ENCODE data around the gene CNIH2. TPM values are rescaled to one million over a fixed set of nuclear protein-coding genes. Genes with fewer than 3 reads are reported as not detected.

Gene CNIH2
- total RNA-seq, 3 donors from 2014 or later = 0.48 TPM; not detected in 2

DNA sequence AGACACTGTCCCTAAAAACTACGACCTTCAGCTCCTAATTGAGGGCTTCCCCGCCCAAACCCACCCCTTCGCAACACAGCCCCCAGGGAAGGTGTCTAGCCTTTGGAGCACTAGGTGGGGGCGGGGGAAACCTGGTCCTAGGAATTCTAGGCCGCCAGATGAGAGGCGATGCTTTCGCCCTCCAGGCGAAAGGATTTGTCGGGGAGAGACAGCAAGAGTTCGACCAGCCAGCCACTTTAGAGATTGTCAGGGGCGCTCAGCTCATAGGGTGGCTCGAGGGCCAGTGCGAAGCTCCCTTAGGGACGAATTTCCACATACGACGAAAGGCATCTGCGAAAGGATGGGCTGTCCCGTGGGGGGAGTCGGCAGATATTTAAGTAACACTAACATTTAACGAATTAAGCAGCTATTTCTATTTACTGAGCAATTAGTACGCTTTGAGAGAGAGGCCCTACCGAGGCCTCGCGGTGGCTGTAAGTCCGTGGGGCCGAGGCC is 33.5 kb downstream of the CNIH2 start:
- intact Hi-C loops (cut with DNase I; ENCODE audit: low total_unique reads) = no loop called here
- TF ChIP-seq POLR2A (IDR thresholded peaks at IDR 0.05) (no peak), POLR2AphosphoS5 (IDR thresholded peaks at IDR 0.05) (no peak)
- TF ChIP-seq, protein P1, sequence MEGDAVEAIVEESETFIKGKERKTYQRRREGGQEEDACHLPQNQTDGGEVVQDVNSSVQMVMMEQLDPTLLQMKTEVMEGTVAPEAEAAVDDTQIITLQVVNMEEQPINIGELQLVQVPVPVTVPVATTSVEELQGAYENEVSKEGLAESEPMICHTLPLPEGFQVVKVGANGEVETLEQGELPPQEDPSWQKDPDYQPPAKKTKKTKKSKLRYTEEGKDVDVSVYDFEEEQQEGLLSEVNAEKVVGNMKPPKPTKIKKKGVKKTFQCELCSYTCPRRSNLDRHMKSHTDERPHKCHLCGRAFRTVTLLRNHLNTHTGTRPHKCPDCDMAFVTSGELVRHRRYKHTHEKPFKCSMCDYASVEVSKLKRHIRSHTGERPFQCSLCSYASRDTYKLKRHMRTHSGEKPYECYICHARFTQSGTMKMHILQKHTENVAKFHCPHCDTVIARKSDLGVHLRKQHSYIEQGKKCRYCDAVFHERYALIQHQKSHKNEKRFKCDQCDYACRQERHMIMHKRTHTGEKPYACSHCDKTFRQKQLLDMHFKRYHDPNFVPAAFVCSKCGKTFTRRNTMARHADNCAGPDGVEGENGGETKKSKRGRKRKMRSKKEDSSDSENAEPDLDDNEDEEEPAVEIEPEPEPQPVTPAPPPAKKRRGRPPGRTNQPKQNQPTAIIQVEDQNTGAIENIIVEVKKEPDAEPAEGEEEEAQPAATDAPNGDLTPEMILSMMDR (IDR thresholded peaks at IDR 0.05) = no peak

DNA sequence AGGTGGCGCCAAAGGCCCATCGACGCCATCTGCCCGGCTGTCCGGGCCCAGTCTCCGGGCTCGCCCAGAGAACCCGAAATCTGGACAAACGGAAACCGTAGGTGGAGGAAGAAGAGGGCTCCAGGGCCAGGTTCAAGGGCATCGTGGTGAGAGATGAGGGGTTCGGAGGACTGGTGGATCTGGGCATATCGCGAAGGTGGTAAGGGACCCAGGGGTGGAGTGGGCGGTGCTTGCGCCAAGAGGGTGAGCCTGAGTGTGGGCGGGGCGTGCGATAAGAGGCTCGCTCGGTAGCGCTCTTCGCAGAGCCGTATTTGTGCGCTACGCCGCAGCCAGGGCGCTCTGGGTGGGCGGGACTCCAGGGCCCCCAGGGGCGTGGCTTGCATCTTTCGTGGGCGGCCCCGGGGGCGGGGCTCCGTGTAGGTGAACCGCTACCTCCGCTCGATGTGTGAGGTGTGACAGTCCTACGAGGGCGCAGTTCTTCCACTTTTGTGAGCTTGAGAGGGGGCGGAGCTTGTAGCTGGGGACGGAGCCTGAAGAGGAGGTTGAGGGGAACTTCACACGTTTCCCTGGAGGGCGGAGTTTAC is 34.1 kb downstream of the CNIH2 start:
- H3K9me3 ChIP-seq = no peaks in the 10 kb centered on the region
- H3K27me3 ChIP-seq = peaks cover 3% of the 10 kb centered on the region in 2 donors
- intact Hi-C loops (cut with DNase I; ENCODE audit: low total_unique reads) = no loop called here
- peaks cover 0 to 6% of the 10 kb centered on the region in 2 donors for H3K4me1 ChIP-seq
- peak overlapping the region; percentile 53 to 77 (median 64) for H3K4me3 ChIP-seq
- peak overlapping the region; percentile 83 to 95 for H3K27ac ChIP-seq
- TF ChIP-seq, protein P1 (IDR thresholded peaks at IDR 0.05) = peak; percentile 44 to 92 (median 91)
- TF ChIP-seq POLR2A (IDR thresholded peaks at IDR 0.05) = no peak
- TF ChIP-seq POLR2AphosphoS5 (IDR thresholded peaks at IDR 0.05) = peak; percentile 12 to 43 (median 32)
- peak; percentile 77 to 92 for DNase-seq (ENCODE audit: low spot score in 2 of 2)
- no peaks in the 10 kb centered on the region for H3K36me3 ChIP-seq

More for the DNA sequence above, 33.5 kb downstream of the CNIH2 start:
- no peak for DNase-seq (ENCODE audit: low spot score in 2 of 2)
- Histone ChIP-seq H3K27ac (peak overlapping the region; percentile 83 to 95), H3K36me3 (no peaks in the 10 kb centered on the region), H3K9me3 (no peaks in the 10 kb centered on the region), H3K4me1 (peaks cover 0 to 6% of the 10 kb centered on the region in 2 donors), H3K4me3 (peak overlapping the region; percentile 53 to 77 (median 64)), H3K27me3 (peaks cover under 1 to 3% of the 10 kb centered on the region in 2 donors)

DNA sequence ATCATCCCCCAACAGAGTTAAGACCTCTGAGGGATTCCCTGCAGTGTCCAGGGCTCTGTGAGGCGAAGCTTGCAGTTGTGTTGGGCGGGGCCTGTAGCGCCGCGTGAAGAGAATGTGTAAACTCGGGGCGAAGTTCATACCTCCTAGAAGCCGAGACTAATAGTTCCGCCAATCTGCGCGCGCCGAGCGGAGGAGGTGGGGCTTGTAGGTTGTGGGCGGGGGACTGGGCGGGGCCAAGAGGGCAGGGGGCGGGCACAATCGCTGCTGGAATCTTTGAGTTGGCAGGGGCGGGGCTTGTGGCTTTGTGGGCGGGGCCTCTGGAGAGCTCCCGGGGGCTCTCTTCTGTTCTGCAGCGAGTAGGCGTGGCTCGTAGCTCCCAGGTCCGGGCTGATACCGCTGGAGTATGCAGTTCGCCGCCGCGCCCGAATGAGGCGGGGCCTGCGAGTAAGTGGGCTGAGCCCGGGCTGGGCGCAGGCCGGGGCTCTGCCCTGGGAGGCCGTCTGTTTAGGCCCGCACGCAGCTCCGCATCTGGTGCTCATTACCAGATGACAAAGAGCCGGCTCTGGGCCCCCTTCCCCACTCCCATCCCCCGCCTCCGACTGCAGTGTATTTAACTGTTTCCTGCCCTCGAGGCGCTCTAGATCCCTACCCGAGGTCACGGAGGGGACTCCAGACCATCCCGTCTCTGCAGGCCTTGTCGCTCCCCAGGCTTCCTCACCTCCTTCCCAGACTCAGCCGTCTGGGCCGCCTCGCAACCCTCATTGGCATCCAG is 34.8 kb downstream of the CNIH2 start:
- peak overlapping the region; percentile 83 to 95 for H3K27ac ChIP-seq
- H3K9me3 ChIP-seq = no peaks in the 10 kb centered on the region
- DNase-seq (ENCODE audit: low spot score in 2 of 2) = peak; percentile 94 to 97
- H3K4me3 ChIP-seq = peak overlapping the region; percentile 53 to 77 (median 64)
- peaks cover 3 to 10% of the 10 kb centered on the region in 2 donors for H3K4me1 ChIP-seq
- no peaks in the 10 kb centered on the region for H3K36me3 ChIP-seq
- H3K27me3 ChIP-seq = peaks cover 3% of the 10 kb centered on the region in 2 donors
- TF ChIP-seq, protein P1 (IDR thresholded peaks at IDR 0.05) = no peak
- TF ChIP-seq POLR2AphosphoS5 (IDR thresholded peaks at IDR 0.05) (peak in 1 of 3 donors; percentile 43), POLR2A (IDR thresholded peaks at IDR 0.05) (no peak)
- intact Hi-C loops (cut with DNase I; ENCODE audit: low total_unique reads) = no loop called here

DNA sequence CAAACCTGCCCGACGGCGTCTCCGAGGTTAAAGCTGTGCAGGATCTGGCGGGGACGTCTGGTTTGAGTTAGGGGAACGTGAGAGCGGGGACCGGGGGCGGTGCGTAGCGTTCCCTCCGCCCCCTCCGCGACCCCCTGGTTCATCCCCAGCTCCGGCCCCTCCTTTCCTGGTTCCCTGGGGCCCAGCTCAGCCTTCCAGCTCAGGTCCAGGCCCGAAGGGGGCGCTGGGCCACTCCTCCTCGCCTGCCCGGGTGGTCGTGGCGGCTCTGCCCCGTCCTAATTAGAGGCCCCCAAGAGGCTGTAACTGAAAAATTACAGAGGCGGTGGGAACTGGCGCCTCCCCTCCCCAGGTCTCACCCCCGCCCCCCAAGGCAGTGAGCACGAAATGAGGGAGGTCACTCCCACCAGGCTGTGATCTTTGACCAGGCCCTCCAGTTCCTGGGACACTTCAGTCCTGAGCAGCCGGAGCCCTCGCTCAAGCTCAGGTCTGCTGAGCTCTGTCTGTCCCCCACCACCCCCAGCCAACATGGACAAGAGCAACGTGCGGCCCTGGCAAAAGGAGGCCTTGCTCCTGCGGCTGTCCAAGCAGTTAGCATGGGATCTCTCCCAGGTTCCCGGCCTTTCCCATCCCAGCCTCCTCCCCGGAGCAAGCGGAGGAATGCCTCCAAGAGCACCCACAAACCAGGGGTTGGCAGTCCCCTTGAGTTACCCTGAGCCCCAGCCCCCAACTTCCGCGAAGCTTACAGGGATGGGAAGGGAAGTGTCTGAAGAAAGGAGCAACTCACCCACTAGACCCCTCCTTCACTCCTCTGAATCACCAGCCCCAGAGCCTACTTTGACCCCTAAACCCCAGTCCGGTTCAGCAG is 35.6 kb downstream of the CNIH2 start:
- no peaks in the 10 kb centered on the region for H3K9me3 ChIP-seq
- H3K36me3 ChIP-seq = no peaks in the 10 kb centered on the region
- peaks cover 10 to 13% of the 10 kb centered on the region in 2 donors for H3K4me1 ChIP-seq
- H3K27me3 ChIP-seq = peaks cover 3% of the 10 kb centered on the region in 2 donors
- H3K27ac ChIP-seq = peak overlapping the region; percentile 83 to 95
- H3K4me3 ChIP-seq = peak overlapping the region; percentile 53 to 77 (median 64)
- TF ChIP-seq POLR2AphosphoS5 (IDR thresholded peaks at IDR 0.05) = no peak
- DNase-seq (ENCODE audit: low spot score in 2 of 2) = no peak
- intact Hi-C loops (cut with DNase I; ENCODE audit: low total_unique reads) = no loop called here

DNA sequence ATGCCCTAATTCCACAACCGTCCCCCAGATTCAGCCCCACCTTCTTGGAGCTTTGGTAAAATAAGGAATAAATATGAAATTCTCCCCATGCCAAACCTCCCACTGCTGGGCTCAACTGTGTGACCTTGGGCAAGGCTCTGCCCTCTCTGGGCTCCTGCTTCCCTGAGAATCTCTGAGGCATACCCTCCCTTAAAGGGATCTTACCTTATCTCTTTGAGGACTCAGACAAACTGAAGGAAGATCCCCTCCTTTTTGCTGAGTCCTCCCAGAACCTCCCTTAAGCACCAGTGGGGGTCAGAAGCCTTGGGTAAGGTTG is 36.2 kb downstream of the CNIH2 start:
- TF ChIP-seq, protein P1 (IDR thresholded peaks at IDR 0.05) = no peak
- TF ChIP-seq POLR2A (IDR thresholded peaks at IDR 0.05) (no peak), POLR2AphosphoS5 (IDR thresholded peaks at IDR 0.05) (no peak)
- Histone ChIP-seq H3K4me3 (peak overlapping the region; percentile 53 to 77 (median 64)), H3K4me1 (peaks cover 13 to 14% of the 10 kb centered on the region in 2 donors)

More for the DNA sequence above, 36.2 kb downstream of the CNIH2 start:
- H3K36me3 ChIP-seq = no peaks in the 10 kb centered on the region
- no peak for DNase-seq (ENCODE audit: low spot score in 2 of 2)
- H3K9me3 ChIP-seq = no peaks in the 10 kb centered on the region
- peaks cover 3% of the 10 kb centered on the region in 2 donors for H3K27me3 ChIP-seq
- intact Hi-C loops (cut with DNase I; ENCODE audit: low total_unique reads) = no loop called here
- peak overlapping the region; percentile 83 to 95 for H3K27ac ChIP-seq
